Activated T-cell treated with anti-CD3 and anti-CD28 coated beads for 1 hour (primary cell): Measurements from ENCODE around the gene CASP12.

Source experiments
- DNase-seq: peaks from one replicate; pipeline ENCODE4 v3.0.0-alpha.2; 2020; ENCODE audit warnings: low read depth

Gene CASP12

GRCh38 chr11:104836691-104837090, 61.6 kb downstream of the CASP12 start:
- DNase-seq: no peak
